Ascending aorta (tissue), 2 donors: ENCODE data around the gene NAA38. TPM values are rescaled to one million over a fixed set of nuclear protein-coding genes. Genes with fewer than 3 reads are reported as not detected.

Experiments used
- DNase-seq, 2 donors: peaks; one replicate each; pipeline ENCODE4 v3.0.0-alpha.2; 2019; ENCODE audit warnings: low spot score in 2 of 2
- H3K27ac ChIP-seq, 2 donors: fragments of 200-600 bp; sonication (generic); one replicate each; pipeline ENCODE4 v1.5.1; 2016 to 2017; ENCODE audit warnings: mild to moderate bottlenecking in 1 of 2
- H3K27me3 ChIP-seq: fragments of 200-600 bp; sonication (generic); one replicate; pipeline ENCODE4 v1.5.1; 2017
- H3K36me3 ChIP-seq, 2 donors: fragments of 200-600 bp; sonication (generic); one replicate each; pipeline ENCODE4 v1.5.1; 2016
- H3K4me1 ChIP-seq, 2 donors: fragments of 200-600 bp; sonication (generic); one replicate each; pipeline ENCODE4 v1.5.1; 2016 to 2017; ENCODE audit warnings: mild to moderate bottlenecking in 1 of 2
- H3K4me3 ChIP-seq, 2 donors: fragments of 200-600 bp; sonication (generic); one replicate each; pipeline ENCODE4 v1.5.1; 2016 to 2017; ENCODE audit warnings: mild to moderate bottlenecking in 1 of 2
- H3K9me3 ChIP-seq, 2 donors: fragments of 200-600 bp; sonication (generic); one replicate each; pipeline ENCODE4 v1.5.1; 2016
- intact Hi-C: fragments of 100-400 bp; cut with DNase I; formaldehyde crosslinking; loops from one replicate; pipeline ENCODE4 v1.15.1; 2023
- total RNA-seq: library from RNA; depleted of rRNA; stranded (reverse); fragments of >200 nt; gene quantifications from one replicate; pipeline ENCODE4 v1.1.0, GENCODE V29; 2016
- TF ChIP-seq, protein P1 (sequence below), 3 experiments: fragments of 200-600 bp in 2 of 3; fragments of 450-650 bp in 1 of 3; sonication (generic) in 2 of 3; IDR thresholded peaks; one replicate each; pipeline ENCODE4 v1.5.1; 2016 to 2019; ENCODE audit warnings: antibody characterized with exemption in 3 of 3, mild to moderate bottlenecking in 1 of 3, moderate library complexity in 1 of 3

Gene NAA38
- total RNA-seq, 1 donor from 2014 or later: 59.0 TPM

DNA sequence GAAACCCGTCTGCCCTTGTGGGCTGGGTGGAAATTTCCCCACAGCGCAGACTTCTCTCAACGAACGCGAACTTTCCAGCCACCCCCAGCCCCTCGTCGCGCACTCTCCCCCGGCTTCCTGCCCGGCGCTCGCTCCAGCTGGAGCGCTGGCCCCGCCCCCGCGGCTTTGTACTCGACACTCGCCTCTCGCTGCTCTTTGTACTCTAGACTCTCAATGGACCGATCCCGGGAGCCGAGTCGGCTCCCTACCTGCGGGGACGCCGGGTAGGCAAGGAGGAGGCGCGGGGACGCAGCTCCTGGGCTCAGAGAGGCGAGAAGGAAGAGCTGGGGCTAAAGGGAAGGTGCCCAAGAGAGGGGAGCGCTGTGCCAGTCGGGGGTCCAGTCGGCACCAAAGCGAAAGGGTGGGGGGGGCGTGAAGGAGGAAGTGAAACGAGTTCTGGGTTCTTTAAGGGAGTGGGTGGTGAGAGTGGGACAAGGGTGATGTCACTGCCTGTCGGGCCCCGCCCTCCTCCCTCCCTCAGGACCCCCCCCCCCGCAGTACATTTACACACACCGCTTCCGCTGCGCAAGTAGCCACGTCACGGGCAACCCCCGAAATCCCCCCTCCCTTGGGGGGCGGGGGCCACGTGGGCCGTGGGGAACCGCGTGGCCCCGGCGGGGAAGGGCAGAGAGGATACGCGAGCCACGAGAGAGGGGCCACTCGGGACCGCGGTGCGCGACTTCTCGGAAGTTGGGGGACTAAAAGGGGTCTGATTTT, 13.6 kb downstream of the NAA38 start:
- peaks cover 6 to 20% of the 10 kb centered on the region in 2 donors for H3K4me1 ChIP-seq
- TF ChIP-seq, protein P1, sequence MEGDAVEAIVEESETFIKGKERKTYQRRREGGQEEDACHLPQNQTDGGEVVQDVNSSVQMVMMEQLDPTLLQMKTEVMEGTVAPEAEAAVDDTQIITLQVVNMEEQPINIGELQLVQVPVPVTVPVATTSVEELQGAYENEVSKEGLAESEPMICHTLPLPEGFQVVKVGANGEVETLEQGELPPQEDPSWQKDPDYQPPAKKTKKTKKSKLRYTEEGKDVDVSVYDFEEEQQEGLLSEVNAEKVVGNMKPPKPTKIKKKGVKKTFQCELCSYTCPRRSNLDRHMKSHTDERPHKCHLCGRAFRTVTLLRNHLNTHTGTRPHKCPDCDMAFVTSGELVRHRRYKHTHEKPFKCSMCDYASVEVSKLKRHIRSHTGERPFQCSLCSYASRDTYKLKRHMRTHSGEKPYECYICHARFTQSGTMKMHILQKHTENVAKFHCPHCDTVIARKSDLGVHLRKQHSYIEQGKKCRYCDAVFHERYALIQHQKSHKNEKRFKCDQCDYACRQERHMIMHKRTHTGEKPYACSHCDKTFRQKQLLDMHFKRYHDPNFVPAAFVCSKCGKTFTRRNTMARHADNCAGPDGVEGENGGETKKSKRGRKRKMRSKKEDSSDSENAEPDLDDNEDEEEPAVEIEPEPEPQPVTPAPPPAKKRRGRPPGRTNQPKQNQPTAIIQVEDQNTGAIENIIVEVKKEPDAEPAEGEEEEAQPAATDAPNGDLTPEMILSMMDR (IDR thresholded peaks at IDR 0.05): no peak
- intact Hi-C loops: loop anchor here (1.0 to 10.0 kb wide), 8 partner anchors 9 to 829 kb away; partner anchors contain the start of genes FXR2, KCTD11, KDM6B and PHF23

DNA sequence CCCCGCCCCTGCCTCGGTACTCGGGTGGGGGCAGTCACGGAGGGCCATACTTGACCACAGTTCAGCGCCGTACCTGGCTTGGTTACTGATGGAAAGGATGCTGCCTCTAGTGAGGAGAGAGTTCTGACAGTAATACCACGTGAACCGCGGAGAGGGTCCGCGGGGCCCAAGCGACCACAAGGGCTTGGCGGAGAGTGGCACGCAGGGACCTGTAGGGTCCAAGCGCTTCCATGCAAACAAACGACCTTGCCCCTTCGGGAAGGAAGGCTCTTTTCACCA, 14.2 kb downstream of the NAA38 start:
- no peak for DNase-seq
- intact Hi-C loops: loop anchor here (2.0 to 10.0 kb wide), 7 partner anchors 156 to 828 kb away; partner anchors contain the start of genes FXR2, KCTD11, PHF23 and RNASEK
- no peaks in the 10 kb centered on the region for H3K27me3 ChIP-seq
- TF ChIP-seq, protein P1 (IDR thresholded peaks at IDR 0.05): peak in 1 of 3 experiments; percentile 19
- H3K4me1 ChIP-seq: peaks cover 6 to 25% of the 10 kb centered on the region in 2 donors
- H3K4me3 ChIP-seq: peak overlapping the region; percentile 80 to 88
- H3K27ac ChIP-seq: peak overlapping the region; percentile 97 to 99
- no peaks in the 10 kb centered on the region for H3K9me3 ChIP-seq
- peaks cover 19 to 24% of the 10 kb centered on the region in 2 donors for H3K36me3 ChIP-seq

More for the DNA sequence above, 13.6 kb downstream of the NAA38 start:
- Histone ChIP-seq H3K9me3 (no peaks in the 10 kb centered on the region), H3K36me3 (peaks cover 24 to 29% of the 10 kb centered on the region in 2 donors), H3K27me3 (no peaks in the 10 kb centered on the region), H3K4me3 (peak overlapping the region; percentile 80 to 88), H3K27ac (peak overlapping the region; percentile 97 to 99)
- peak; percentile 63 to 92 for DNase-seq

DNA sequence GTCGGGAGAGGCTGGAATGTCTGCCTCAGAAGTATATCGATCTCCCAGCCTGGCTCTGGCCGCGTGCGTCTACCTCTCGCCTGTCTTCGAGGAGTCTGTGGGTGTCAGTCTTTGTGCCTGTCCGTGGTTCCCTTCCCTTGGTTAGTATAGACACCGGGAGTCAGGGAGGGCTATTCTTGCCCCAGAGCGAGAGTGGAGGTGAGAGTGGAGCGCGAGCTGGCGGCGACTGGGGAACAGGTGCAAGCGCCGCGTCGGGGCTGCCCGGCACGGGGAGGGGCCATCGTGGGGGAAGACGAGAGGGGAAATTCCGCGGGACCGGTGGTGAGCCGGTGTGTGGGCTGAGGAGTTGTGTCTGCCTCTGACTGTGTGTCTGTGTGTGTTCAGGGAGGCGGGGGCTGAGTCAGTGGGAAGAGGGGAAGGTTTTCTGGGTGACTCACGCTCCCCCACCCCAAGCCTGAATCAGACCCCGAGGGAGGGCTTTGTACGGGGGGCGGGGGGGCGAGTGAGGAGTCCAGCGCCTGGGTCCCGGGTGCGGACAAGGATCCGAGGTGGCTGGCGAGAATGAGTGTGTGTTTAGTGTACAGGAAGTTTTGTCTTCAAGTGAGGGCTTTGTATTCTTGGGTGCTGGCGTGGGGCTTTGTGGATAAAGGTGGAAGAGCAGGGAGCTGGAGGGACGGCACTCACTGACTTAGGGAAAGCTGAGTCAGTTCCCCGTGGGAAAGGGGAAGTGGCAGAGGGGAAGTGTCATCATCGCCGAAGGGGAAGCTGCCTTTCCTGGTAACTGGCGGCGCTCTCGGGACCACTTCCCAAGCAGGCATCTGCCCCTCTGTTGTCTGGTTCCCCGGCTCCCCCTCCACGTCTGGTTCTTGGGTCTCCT, 14.7 kb downstream of the NAA38 start:
- no peaks in the 10 kb centered on the region for H3K27me3 ChIP-seq
- H3K36me3 ChIP-seq: peaks cover 14 to 18% of the 10 kb centered on the region in 2 donors
- H3K27ac ChIP-seq: peak overlapping the region; percentile 97 to 99
- H3K4me3 ChIP-seq: peak overlapping the region; percentile 80 to 88
- H3K9me3 ChIP-seq: no peaks in the 10 kb centered on the region
- TF ChIP-seq, protein P1 (IDR thresholded peaks at IDR 0.05): no peak
- H3K4me1 ChIP-seq: peaks cover 6 to 29% of the 10 kb centered on the region in 2 donors
- intact Hi-C loops: loop anchor here (2.0 to 10.0 kb wide), 7 partner anchors 156 to 828 kb away; partner anchors contain the start of genes FXR2, KCTD11, PHF23 and RNASEK
- peak; percentile 85 to 94 for DNase-seq

DNA sequence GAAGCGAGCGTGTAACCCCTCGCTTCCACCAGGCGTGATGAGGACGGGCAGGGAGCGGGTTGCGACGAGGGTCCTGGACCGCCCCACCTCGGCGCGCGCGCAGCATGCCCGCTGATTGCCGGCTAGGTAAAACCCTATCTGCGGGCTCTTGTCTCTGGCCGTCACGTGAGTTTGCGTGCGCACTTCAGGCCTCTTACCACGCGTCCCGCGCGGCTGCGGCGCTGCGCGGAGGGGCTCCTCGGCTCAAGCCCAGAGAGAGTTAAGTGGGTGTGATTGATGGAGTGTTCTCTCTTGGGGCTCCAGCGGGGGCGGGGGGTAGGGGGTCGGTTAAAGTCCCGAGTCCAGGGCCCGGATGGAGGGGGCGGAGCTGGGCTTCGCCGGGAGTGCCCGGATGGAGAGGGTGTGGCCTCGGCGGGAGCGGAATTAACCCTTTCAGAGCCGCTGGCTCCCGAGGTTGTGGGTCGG, 15.4 kb downstream of the NAA38 start:
- TF ChIP-seq, protein P1 (IDR thresholded peaks at IDR 0.05): peak in 1 of 3 experiments; percentile 3
- DNase-seq: peak; percentile 64 to 94
- no peaks in the 10 kb centered on the region for H3K9me3 ChIP-seq
- H3K36me3 ChIP-seq: peaks cover 7 to 11% of the 10 kb centered on the region in 2 donors
- H3K4me3 ChIP-seq: peak overlapping the region; percentile 80 to 88
- intact Hi-C loops: loop anchor here (2.0 to 10.0 kb wide), 7 partner anchors 155 to 827 kb away; partner anchors contain the start of genes FXR2, KCTD11, PHF23 and RNASEK
- peaks cover 7 to 33% of the 10 kb centered on the region in 2 donors for H3K4me1 ChIP-seq
- H3K27ac ChIP-seq: peak overlapping the region; percentile 97 to 99
- no peaks in the 10 kb centered on the region for H3K27me3 ChIP-seq

DNA sequence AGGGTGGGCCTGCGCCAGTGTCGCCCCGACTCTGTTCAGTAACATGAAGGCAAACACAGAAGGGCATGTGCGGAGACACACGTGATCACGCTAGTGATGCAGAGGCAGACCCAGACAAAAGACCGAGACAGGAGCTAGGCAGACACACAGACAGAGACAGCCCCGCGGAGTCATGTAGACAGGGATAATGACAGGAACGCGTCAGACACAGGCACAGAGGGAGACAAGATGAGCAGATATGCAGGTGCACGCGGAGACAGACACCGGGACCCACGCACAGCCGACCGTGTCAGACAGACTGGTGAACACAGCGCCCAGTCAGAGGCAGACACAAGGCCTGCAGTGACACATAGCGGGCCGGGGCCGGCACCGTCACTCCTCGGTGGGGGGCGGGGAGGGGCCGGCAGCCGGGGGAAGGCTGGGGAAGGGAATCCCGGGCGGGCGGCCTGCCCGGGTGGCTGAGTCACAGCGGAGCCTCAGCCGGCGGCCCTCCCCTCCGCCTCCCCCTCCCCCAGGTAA, 15.9 kb downstream of the NAA38 start:
- DNase-seq: peak; percentile 88 to 97
- Histone ChIP-seq H3K4me3 (peak overlapping the region; percentile 80 to 88), H3K9me3 (no peaks in the 10 kb centered on the region), H3K36me3 (peaks cover 3 to 6% of the 10 kb centered on the region in 2 donors), H3K27me3 (no peaks in the 10 kb centered on the region), H3K27ac (peak overlapping the region; percentile 97 to 99), H3K4me1 (peaks cover 12 to 38% of the 10 kb centered on the region in 2 donors)
- TF ChIP-seq, protein P1 (IDR thresholded peaks at IDR 0.05): peak; percentile 6 to 57 (median 21)
- intact Hi-C loops: loop anchor here (5.0 to 10.0 kb wide), 5 partner anchors 227 to 827 kb away; partner anchors contain the start of genes FXR2, KCTD11, PHF23 and RNASEK
